Motor neuron (in vitro differentiated cells): Measurements from ENCODE around the gene PXYLP1. TPM values are rescaled to one million over a fixed set of nuclear protein-coding genes. Genes with fewer than 3 reads are reported as not detected.

Experiments used
- ATAC-seq, 8 experiments: fragments of 200-7000 bp; cut with Tn5 transposase; replicated peaks in 6 of 8; 2 replicates each; pipeline ENCODE4 v1.8.0; 2021; ENCODE audit warnings: mild to moderate bottlenecking in 8 of 8, moderate library complexity in 8 of 8
- H3K27ac ChIP-seq, 2 donors: fragments of 250-450 bp; sonication (Bioruptor Pico); 2 replicates each; pipeline ENCODE4 v1.9.0; 2021; ENCODE audit warnings: antibody characterized with exemption in 2 of 2, mild to moderate bottlenecking in 2 of 2, moderate library complexity in 1 of 2
- H3K4me1 ChIP-seq, 2 donors: fragments of 250-450 bp; sonication (Bioruptor Pico); replicated peaks in 1 of 2; 2 replicates each; pipeline ENCODE4 v1.6.1; 2021; ENCODE audit warnings: antibody characterized with exemption in 2 of 2, mild to moderate bottlenecking in 2 of 2, moderate library complexity in 1 of 2
- H3K4me3 ChIP-seq, 5 donors: fragments of 250-450 bp; sonication (Bioruptor Pico); 2 replicates each; pipeline ENCODE4 v1.9.0; 2021; ENCODE audit warnings: antibody characterized with exemption in 5 of 5, mild to moderate bottlenecking in 5 of 5, moderate library complexity in 4 of 5
- WGBS, 10 experiments: fragments of 450-650 bp; shearing (Covaris generic); methylation state at CpG; one replicate each; pipeline ENCODE4 v1.0.0; 2022; 5-methylcytosine and 5-hydroxymethylcytosine counted together
- in situ Hi-C, 9 experiments: fragments of 400-800 bp; cut with MboI; loops; one replicate each; pipeline ENCODE4 v1.15.0; 2021; ENCODE audit warnings: low sequenced_read_pairs in 9 of 9, low pct_unique_long_range_greater_than_20kb in 2 of 9; ENCODE audit not compliant: unreplicated experiment in 9 of 9
- total RNA-seq, 8 experiments: library from RNA; unstranded; fragments of 300-600 nt; gene quantifications; 2 replicates each; pipeline versions ENCODE4 v1.2.3 to v1.2.4, GENCODE V29; 2022

Gene PXYLP1
- total RNA-seq, 8 experiments from 2014 or later, result 11.9 to 65.2 (median 40.0) TPM

DNA sequence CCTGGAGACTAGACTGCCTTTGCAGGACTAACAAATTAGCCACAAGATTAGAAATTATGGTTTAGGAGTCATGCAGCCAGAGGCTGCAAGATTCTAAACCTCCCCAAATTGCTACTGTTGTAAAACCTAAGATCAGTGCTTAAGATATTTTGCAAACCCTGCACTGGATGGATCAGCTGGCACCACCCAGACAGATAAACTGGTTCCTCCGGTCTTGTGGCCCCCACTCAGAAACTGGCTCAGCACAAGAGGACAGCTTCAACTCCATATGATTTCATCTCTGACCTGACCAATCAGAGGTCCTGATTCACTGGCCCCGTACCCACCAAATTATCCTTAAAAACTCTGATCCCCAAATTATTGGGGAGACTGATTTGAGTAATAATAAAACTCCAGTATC, 19.5 kb upstream of the PXYLP1 start:
- peaks cover 4 to 13% of the 10 kb centered on the region in 2 donors for H3K4me1 ChIP-seq
- no peak overlapping the region for H3K27ac ChIP-seq
- H3K4me3 ChIP-seq, result no peak overlapping the region
- no peak for ATAC-seq
- 90 to 100% (median 100%) methylated on average over 1 to 2 of the region's 2 CpGs; no CpG with 5 or more reads in 5 of the 10 experiments for WGBS, 10 experiments
- in situ Hi-C loops, result no loop called here

DNA sequence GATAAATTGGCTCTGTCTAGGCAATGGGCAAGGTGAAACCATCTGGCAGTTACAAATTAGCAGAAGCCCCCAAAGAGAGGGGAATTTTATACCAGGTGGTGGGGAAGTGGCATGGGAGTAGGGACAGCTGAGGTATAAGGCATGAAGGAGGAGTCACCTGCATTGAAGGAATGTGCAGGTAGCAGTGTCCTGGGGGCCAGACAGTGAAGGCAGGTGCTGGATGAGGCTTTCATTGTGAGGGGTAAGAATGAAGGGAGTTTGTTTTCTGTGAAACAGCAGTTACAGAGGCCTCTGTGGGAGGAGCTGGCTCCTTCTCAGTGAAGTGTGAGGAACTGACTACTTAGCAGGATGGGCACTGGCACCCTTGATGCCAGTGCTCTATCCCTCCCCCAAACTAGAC, 19.1 kb upstream of the PXYLP1 start:
- peaks cover 6 to 13% of the 10 kb centered on the region in 2 donors for H3K4me1 ChIP-seq
- no peak for ATAC-seq
- in situ Hi-C loops, result no loop called here
- H3K27ac ChIP-seq, result no peak overlapping the region
- H3K4me3 ChIP-seq, result no peak overlapping the region

DNA sequence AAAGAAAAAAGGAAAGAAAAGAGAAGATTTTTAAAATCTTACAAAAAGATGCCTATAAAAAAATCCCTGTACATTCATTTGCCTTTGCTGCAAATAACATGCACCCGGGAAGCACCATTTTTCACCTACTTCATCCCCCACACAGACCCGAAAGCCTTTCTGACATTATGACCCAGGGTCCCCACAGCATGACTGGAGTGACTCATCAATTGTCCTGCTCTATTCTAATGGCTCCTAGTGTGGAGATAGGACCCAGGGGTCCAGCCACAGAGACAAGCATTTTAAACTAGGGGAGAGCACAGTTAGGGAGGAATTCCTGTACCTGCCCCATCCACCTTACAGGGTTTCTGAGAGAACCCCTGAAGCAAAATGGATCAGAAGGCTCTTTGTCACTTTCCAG, 14.7 kb upstream of the PXYLP1 start:
- peak in 2 of 8 experiments; percentile 38 to 44 for ATAC-seq
- peaks cover 23 to 25% of the 10 kb centered on the region in 2 donors for H3K4me1 ChIP-seq
- 0 to 71% (median 43%) methylated on average over 1 to 2 of the region's 2 CpGs; no CpG with 5 or more reads in 1 of the 10 experiments for WGBS, 10 experiments
- in situ Hi-C loops, result no loop called here
- H3K27ac ChIP-seq, result no peak overlapping the region
- H3K4me3 ChIP-seq, result no peak overlapping the region

DNA sequence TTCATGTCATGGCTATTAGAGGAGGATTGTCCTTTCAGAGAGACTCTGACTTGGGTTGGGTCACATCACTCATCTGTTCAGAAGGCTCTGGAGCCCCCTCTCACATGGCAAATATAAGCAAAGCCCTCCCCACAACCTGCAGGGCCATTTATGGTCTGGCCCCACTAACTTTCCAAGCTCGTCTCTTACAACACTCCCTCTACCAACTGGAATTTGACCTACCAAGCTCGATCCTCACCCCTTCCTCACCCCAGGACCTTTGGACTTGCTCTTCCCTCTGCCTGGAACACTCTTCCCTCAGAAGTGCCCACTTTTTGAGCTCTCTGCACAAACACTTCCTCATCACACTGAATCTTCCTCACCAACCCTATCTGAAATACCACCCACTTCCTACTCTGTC, 14.2 kb upstream of the PXYLP1 start:
- 33 to 100% (median 93%) methylated on average over 1 to 2 of the region's 2 CpGs; no CpG with 5 or more reads in 2 of the 10 experiments for WGBS, 10 experiments
- in situ Hi-C loops, result no loop called here
- no peak overlapping the region for H3K27ac ChIP-seq
- H3K4me1 ChIP-seq, result peaks cover 23 to 25% of the 10 kb centered on the region in 2 donors
- ATAC-seq, result no peak
- H3K4me3 ChIP-seq, result no peak overlapping the region

DNA sequence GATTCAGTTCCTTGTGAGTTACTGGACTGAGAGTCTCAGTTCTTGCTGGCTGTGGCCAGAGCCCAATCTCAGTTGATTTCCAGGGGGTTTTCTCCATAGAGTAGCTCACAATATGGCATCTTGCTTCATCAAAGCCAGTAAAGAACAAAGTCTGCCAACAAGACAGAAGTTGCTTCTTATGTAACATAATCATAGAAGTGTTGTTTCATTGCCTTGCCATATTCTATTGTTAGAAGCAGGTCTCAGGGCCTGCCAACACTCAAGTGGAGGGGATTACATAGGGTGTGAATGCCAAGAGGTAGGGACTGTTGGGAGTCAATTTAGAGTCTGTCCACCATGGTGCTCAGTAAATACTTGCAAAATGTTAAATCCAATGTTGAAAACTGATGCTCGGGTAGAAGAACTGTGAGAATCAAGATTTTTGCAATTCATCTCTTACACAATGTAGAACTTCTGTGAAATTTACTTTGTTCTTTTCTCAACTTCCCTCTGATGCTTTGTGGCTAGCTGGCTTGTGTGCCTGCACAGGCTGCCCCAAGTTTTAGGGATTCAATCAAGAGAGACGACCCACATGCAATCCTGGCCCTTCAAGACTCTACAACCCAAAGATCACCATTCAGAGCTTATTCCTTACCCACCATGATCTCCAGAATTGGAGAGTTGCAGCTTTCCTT, 13.3 kb upstream of the PXYLP1 start:
- Histone ChIP-seq H3K4me1 (peaks cover 23 to 25% of the 10 kb centered on the region in 2 donors), H3K27ac (peak overlapping the region in 1 of 2 donors; percentile 10), H3K4me3 (no peak overlapping the region)
- in situ Hi-C loops, result no loop called here
- WGBS, 10 experiments, result 0 to 100% (median 68%) methylated on average over 1 to 2 of the region's 2 CpGs; no CpG with 5 or more reads in 3 of the 10 experiments
- ATAC-seq, result no peak

DNA sequence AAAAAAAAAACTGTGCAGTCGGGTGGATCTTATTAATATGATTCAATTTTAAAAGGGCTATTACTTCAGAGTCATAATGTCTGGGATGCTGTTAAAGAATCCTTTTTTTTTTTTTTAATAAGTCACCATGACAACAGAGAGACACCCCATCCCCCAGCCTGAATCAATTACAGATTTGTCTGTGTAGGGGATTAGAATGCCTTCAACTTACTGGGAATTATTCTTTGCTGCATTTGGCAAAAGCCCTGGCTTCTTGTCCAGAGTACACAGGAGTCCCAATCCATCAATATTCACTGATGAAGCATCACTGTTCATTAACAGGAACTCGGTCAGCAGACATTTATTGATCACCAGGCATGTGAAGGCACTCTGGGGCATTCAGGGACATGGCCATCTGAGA, 12.7 kb upstream of the PXYLP1 start:
- in situ Hi-C loops, result no loop called here
- H3K27ac ChIP-seq, result no peak overlapping the region

DNA sequence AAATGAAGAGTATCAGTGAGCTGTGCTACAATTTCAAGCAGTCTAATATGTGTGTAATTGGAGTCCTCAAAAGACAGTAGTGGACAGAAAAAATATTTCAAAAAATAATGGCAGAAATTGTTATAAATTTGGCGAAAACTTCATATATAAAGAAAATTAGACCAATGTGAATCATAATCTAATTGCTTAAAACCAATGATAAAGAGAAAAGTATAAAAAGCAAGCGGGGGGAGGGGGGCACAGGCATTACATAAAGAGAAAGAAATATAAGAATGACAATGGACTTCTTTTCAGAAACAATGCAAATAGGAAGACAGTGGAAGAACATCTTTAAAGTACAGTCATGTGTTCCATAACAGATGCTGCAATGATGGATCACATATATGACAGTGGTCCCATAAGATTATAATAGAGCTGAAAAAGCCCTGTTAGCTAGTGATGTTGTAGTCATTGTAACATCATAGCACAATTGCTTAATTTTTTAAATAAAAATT, 7.9 kb upstream of the PXYLP1 start:
- in situ Hi-C loops, result no loop called here
- no peak for ATAC-seq
- no peak overlapping the region for H3K27ac ChIP-seq
- 56 to 95% (median 90%) methylated on average over 1 to 2 of the region's 2 CpGs; no CpG with 5 or more reads in 1 of the 10 experiments for WGBS, 10 experiments
- H3K4me1 ChIP-seq, result peaks cover 25% of the 10 kb centered on the region in 2 donors
- no peak overlapping the region for H3K4me3 ChIP-seq

More for the DNA sequence above, 12.7 kb upstream of the PXYLP1 start:
- no peak overlapping the region for H3K4me3 ChIP-seq
- 0 to 80% (median 39%) methylated on average over 1 to 2 of the region's 2 CpGs for WGBS, 10 experiments
- ATAC-seq, result peak in 5 of 8 experiments; percentile 88 to 93 (median 92)
- H3K4me1 ChIP-seq, result peaks cover 23 to 25% of the 10 kb centered on the region in 2 donors

DNA sequence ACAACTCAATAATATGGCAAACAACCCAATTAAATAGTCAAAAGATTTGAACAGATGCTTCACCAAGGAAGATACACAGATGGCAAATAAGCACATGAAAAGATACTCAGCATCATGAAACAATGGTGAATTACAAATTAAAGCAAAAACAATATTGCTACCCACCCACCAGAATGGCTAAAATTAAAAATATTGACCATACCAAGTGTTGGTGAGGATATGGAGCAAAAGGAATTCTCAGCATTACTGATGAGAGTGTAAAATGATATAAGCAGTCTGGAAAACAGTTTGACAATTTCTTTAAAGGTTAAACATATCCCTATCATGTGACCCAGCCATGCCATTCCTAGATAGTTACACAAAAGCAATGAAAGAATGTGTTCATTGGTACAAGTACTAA, 5.7 kb upstream of the PXYLP1 start:
- ATAC-seq, result no peak
- Histone ChIP-seq H3K4me1 (peaks cover 39% of the 10 kb centered on the region in 2 donors), H3K27ac (no peak overlapping the region), H3K4me3 (no peak overlapping the region)
- in situ Hi-C loops, result no loop called here

DNA sequence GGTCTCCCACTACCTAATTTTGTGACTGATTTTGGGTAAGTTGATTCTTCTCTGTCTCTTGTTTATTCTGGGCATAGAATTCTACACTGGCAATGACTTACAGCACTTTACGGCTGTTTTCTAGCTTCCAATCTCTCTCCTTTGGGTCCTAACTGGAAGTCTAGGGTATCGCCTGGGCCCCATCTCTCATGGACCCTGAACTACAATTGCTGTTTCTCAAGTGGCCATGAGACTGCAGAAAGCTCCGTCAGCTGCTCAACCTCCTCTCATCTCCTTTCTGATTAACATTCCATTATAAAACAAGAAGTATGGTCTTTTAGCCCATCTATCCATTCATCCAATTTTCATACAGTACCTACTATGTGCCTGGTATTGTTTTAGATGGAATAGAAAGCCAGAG, 4.4 kb upstream of the PXYLP1 start:
- Histone ChIP-seq H3K27ac (no peak overlapping the region), H3K4me3 (no peak overlapping the region), H3K4me1 (peaks cover 42 to 43% of the 10 kb centered on the region in 2 donors)
- 40 to 100% (median 73%) methylated on average over 1 to 3 of the region's 3 CpGs; no CpG with 5 or more reads in 2 of the 10 experiments for WGBS, 10 experiments
- in situ Hi-C loops, result no loop called here
- ATAC-seq, result no peak

DNA sequence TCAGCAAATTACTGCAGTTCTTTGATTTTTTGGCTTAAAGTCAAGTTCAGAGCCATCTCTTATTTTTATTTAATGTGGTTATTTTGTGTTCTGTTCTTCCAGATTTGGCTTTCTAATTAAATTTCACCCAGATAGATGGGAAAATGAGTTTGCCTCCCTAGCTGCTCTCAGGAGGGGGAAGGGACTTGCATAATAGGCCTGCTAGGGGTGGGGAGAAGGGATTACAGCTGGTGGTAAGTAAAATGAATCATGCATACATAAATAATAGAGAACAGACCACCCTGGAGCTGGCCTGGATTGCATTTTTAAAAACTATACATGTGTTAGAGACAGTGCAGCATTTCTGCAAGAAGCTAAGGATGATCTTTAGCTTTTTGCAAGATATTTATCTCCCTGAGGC, 3.9 kb upstream of the PXYLP1 start:
- H3K27ac ChIP-seq, result no peak overlapping the region
- in situ Hi-C loops, result no loop called here
- peak in 3 of 8 experiments; percentile 4 to 39 (median 14) for ATAC-seq
- peaks cover 42 to 43% of the 10 kb centered on the region in 2 donors for H3K4me1 ChIP-seq
- H3K4me3 ChIP-seq, result no peak overlapping the region

DNA sequence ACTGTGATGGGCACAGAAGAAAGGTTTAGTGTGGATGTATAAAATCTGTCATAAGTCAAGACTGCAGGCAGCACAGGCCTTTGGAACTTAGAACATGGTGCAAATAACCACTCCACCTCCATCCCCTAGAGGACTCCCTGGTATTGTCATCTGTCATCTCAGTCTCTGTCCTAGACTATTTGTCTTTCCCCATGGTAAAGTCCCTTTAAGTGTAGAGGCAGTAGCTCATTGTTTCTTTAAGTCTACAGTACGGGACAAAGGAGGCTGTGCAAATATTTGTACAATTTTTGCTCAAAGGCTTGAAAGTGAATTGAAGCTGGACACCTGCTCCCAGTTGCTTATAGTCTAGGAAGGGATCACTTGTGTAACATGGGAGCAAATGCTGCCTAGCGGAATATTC, 3.2 kb upstream of the PXYLP1 start:
- no peak overlapping the region for H3K27ac ChIP-seq
- H3K4me3 ChIP-seq, result no peak overlapping the region
- WGBS, 10 experiments, result 0 to 69% (median 28%) methylated on average over 1 to 2 of the region's 2 CpGs; no CpG with 5 or more reads in 4 of the 10 experiments
- peak in 1 of 8 experiments; percentile 13 for ATAC-seq
- in situ Hi-C loops, result no loop called here
- peaks cover 47 to 49% of the 10 kb centered on the region in 2 donors for H3K4me1 ChIP-seq

DNA sequence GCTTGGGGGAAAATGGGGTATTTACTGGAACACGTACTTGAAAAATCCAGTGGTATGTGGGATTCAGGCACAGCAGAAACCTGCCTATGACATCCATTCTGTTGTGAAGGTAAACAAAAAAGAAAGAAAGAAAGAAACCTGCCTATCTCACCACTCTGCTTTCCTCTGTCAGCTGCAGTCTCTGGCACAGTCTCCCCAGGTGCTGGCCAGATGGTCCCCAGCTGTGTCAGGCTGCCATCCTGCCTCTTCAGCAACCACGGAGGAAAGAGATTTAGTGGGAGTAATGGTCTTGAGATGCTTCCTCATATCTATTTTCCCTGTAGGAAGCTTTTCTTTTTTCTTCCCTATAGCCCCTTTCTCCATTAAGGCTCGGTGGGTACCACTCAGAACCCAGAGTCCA, 2.5 kb upstream of the PXYLP1 start:
- peak in 1 of 8 experiments; percentile 1 for ATAC-seq
- no peak overlapping the region for H3K27ac ChIP-seq

DNA sequence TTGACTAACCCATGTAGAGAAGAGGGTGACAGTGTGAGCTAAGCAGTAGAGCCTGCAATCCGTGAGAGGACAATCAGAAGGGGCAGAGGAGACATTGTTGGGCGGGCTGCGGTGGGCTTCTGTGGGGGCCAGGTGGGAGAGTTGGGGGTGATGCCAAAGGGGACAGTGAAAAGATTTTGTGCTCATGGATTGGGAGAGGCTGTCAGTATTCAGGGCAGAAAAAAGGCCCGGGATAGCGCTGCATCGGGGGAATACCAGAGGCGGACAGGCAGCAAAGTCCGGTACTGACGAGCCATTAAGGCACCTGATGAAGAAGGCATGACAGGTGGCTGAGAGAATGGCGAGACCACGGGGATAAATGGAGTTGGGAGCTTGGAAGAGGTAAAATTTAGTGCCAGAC, 1.3 kb upstream of the PXYLP1 start:
- in situ Hi-C loops, result no loop called here
- ATAC-seq, result no peak
- no peak overlapping the region for H3K4me3 ChIP-seq
- H3K4me1 ChIP-seq, result peaks cover 51 to 53% of the 10 kb centered on the region in 2 donors
- H3K27ac ChIP-seq, result no peak overlapping the region
- 96 to 100% (median 100%) methylated on average over 1 to 8 of the region's 11 CpGs; no CpG with 5 or more reads in 4 of the 10 experiments for WGBS, 10 experiments

More for the DNA sequence above, 2.5 kb upstream of the PXYLP1 start:
- H3K4me3 ChIP-seq, result no peak overlapping the region
- WGBS, 10 experiments, result 38 to 100% (median 63%) methylated on average over 1 to 2 of the region's 3 CpGs; no CpG with 5 or more reads in 2 of the 10 experiments
- in situ Hi-C loops, result no loop called here
- H3K4me1 ChIP-seq, result peaks cover 51 to 53% of the 10 kb centered on the region in 2 donors
